Heart left ventricle (tissue), 16 donors: ENCODE measurements around the gene SLC12A3. TPM values are rescaled to one million over a fixed set of nuclear protein-coding genes. Genes with fewer than 3 reads are reported as not detected.

ENCODE experiments used
- ATAC-seq, 4 donors: fragments of 200-7000 bp; cut with Tn5 transposase; one replicate each; pipeline ENCODE4 v1.9.1; 2020 to 2022; ENCODE audit warnings: moderate library complexity in 4 of 4, mild to moderate bottlenecking in 3 of 4, moderate number of reproducible peaks in 1 of 4
- DNase-seq, 5 donors: peaks; one replicate each; pipeline ENCODE4 v3.0.0-alpha.2; 2020
- H3K27ac ChIP-seq, 12 donors: fragments of 200-600 bp; sonication (generic) in 4 of 12; one replicate each; pipeline versions ENCODE4 v1.5.0 to v1.8.0; 2016 to 2022; ENCODE audit warnings: mild to moderate bottlenecking in 2 of 12
- H3K27me3 ChIP-seq, 9 donors: fragments of 200-600 bp; sonication (generic) in 2 of 9; one replicate each; pipeline versions ENCODE4 v1.5.1 to v1.8.0; 2016 to 2022; ENCODE audit warnings: mild to moderate bottlenecking in 3 of 9
- H3K36me3 ChIP-seq, 9 donors: fragments of 200-600 bp; sonication (generic) in 2 of 9; one replicate each; pipeline versions ENCODE4 v1.5.0 to v1.8.0; 2018 to 2022; ENCODE audit warnings: mild to moderate bottlenecking in 2 of 9
- H3K4me1 ChIP-seq, 12 donors: fragments of 200-600 bp; sonication (generic) in 4 of 12; one replicate each; pipeline versions ENCODE4 v1.5.0 to v1.8.0; 2016 to 2022; ENCODE audit warnings: mild to moderate bottlenecking in 3 of 12
- H3K4me3 ChIP-seq, 12 donors: fragments of 200-600 bp; sonication (generic) in 4 of 12; one replicate each; pipeline versions ENCODE4 v1.5.0 to v1.8.0; 2017 to 2022; ENCODE audit warnings: mild to moderate bottlenecking in 9 of 12, moderate library complexity in 4 of 12
- H3K9me3 ChIP-seq, 12 donors: fragments of 200-600 bp; sonication (generic) in 4 of 12; one replicate each; pipeline versions ENCODE4 v1.5.0 to v1.8.0; 2016 to 2022; ENCODE audit warnings: mild to moderate bottlenecking in 1 of 12
- POLR2A ChIP-seq, 2 donors: fragments of 450-650 bp; IDR thresholded peaks; one replicate each; pipeline ENCODE4 v1.6.1; 2017; ENCODE audit warnings: antibody characterized with exemption in 2 of 2, mild to moderate bottlenecking in 2 of 2, moderate library complexity in 2 of 2
- WGBS, 4 donors: extraction: QIAGEN DNeasy Blood & Tissue Kit in 2 of 4; methylation state at CpG; one replicate each; pipeline versions ENCODE4 v1.1.5 to v1.1.7; 2013 to 2018; 5-methylcytosine and 5-hydroxymethylcytosine counted together
- intact Hi-C, 10 donors: fragments of 100-400 bp; cut with DNase I; formaldehyde crosslinking; loops; one replicate each; pipeline versions ENCODE4 v1.11.1 to v1.14.2; 2022
- polyA plus RNA-seq, 2 donors: library from polyadenylated mRNA; stranded (reverse); fragments of 200-250 nt; gene quantifications; one replicate each; pipeline ENCODE4 v1.2.3, GENCODE V29; 2013
- total RNA-seq, 9 donors: library from RNA; depleted of rRNA in 2 of 9; stranded (reverse); fragments of >200 nt in 2 of 9; fragmentation: NEBNext Ultra II Directional in 3 of 9; extraction: Animal tissue kit (Norgen Biotek cat#: 25700) in 3 of 9; gene quantifications; one replicate each; pipeline versions ENCODE4 v1.1.0 to v1.2.4, GENCODE V29; 2016 to 2023
- TF ChIP-seq, protein P1 (sequence below), 12 donors: fragments of 200-600 bp; sonication (generic) in 4 of 12; IDR thresholded peaks; one replicate each; pipeline versions ENCODE4 v1.5.0 to v1.8.0; 2018 to 2022; ENCODE audit warnings: antibody characterized with exemption in 12 of 12, mild to moderate bottlenecking in 5 of 12
- donor health status: ischemic (EF 13 %, LVEDD 7.1; RV severe dilation, severe dysfunction).
- donor health status: healthy with polysubstance abuse.
- donor health status: DM: no; HTN: yes; CAD: no.
- donor health status: DM: no; HTN: no; CAD: no.
- donor health status: ischemic (EF 25% LVEDD 6.9; RV normal size, moderate dysfunction).
- donor health status: ischemic (EF 25% LVEDD 5.7; RV mildly dilated, moderate dysfunction).
- donor health status: healthy.
- donor health status: DM: yes; HTN: yes; CAD: no.
- donor health status: ischemic (EF 35%, LVEDD 5.7; RV mildly dilated, moderate dysfunction).
- donor health status: nonischemic (EF 11% LVEDD 7.7; RV severe dilation, severe dysfunction).
- donor health status: DM: yes; HTN: yes; CAD: no.
- donor health status: PGD.
- donor health status: ischemic (EF 29% LVEDD 5.4; RV normal size, mild dysfunction).
- donor health status: nonischemic (EF 23%, LVEDD 6.1; RV moderate dilation, normal function).

The SLC12A3 gene
- total and polyA plus RNA-seq, 11 donors, result 0.08 TPM; not detected in 10

DNA sequence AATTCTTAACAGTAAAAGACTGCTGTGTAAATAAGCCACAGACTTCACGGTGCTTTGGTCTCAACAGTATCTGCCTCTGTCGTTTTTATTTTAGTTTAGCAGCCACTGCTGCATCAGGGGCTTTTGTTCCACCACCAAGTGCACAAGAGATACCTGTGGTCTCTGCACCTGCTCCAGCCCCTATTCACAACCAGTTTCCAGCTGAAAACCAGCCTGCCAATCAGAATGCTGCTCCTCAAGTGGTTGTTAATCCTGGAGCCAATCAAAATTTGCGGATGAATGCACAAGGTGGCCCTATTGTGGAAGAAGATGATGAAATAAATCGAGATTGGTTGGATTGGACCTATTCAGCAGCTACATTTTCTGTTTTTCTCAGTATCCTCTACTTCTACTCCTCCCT is 74.8 kb downstream of the SLC12A3 start:
- no peaks in the 10 kb centered on the region for H3K27me3 ChIP-seq
- H3K4me3 ChIP-seq, result no peak overlapping the region
- no peak for ATAC-seq
- 83 to 87% (median 85%) methylated on average over 4 of the region's 4 CpGs for WGBS, 4 donors
- no peak for DNase-seq
- intact Hi-C loops, result loop anchor here in 3 of 10 donors (10.0 kb wide), 2 partner anchors 75 to 215 kb away; partner anchors contain the start of gene SLC12A3 (in 2 of the 3)
- TF ChIP-seq POLR2A (IDR thresholded peaks at IDR 0.05), result no peak
- TF ChIP-seq, protein P1, sequence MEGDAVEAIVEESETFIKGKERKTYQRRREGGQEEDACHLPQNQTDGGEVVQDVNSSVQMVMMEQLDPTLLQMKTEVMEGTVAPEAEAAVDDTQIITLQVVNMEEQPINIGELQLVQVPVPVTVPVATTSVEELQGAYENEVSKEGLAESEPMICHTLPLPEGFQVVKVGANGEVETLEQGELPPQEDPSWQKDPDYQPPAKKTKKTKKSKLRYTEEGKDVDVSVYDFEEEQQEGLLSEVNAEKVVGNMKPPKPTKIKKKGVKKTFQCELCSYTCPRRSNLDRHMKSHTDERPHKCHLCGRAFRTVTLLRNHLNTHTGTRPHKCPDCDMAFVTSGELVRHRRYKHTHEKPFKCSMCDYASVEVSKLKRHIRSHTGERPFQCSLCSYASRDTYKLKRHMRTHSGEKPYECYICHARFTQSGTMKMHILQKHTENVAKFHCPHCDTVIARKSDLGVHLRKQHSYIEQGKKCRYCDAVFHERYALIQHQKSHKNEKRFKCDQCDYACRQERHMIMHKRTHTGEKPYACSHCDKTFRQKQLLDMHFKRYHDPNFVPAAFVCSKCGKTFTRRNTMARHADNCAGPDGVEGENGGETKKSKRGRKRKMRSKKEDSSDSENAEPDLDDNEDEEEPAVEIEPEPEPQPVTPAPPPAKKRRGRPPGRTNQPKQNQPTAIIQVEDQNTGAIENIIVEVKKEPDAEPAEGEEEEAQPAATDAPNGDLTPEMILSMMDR (IDR thresholded peaks at IDR 0.05), result no peak
- H3K9me3 ChIP-seq, result no peaks in the 10 kb centered on the region
- H3K4me1 ChIP-seq, result peaks cover 0 to 57% (median 34%) of the 10 kb centered on the region in 12 donors
- H3K27ac ChIP-seq, result no peak overlapping the region
- peaks cover 0 to 100% (median 98%) of the 10 kb centered on the region in 9 donors for H3K36me3 ChIP-seq

DNA sequence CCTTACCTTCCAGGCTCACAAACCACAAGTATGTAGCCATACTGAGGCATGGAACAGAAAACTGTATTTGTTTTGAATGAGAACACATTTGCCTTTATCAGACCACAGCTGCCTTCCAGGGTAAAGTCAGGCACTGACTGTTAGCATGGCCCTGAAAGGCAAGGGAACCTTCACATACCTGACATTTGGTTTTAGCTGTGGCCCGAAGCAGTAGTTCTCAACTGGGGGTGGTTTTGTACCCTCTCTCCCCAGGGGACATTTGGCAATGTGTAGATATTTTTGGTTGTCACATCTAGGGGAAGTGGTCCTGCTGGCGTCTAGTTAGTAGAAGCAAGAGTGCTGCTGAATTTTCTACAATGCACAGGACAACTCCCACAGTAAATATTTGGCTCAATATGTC is 76.1 kb downstream of the SLC12A3 start:
- ATAC-seq, result no peak
- intact Hi-C loops, result loop anchor here in 1 of 10 donors (10.0 kb wide), 1 partner anchor 214 kb away; no protein-coding TSS in a partner anchor
- no peaks in the 10 kb centered on the region for H3K9me3 ChIP-seq
- no peak overlapping the region for H3K4me3 ChIP-seq
- TF ChIP-seq POLR2A (IDR thresholded peaks at IDR 0.05), result no peak
- TF ChIP-seq, protein P1 (IDR thresholded peaks at IDR 0.05), result no peak
- peaks cover 0 to 45% (median 22%) of the 10 kb centered on the region in 12 donors for H3K4me1 ChIP-seq
- no peak overlapping the region for H3K27ac ChIP-seq
- H3K36me3 ChIP-seq, result peaks cover 0 to 98% (median 98%) of the 10 kb centered on the region in 9 donors
- H3K27me3 ChIP-seq, result no peaks in the 10 kb centered on the region
- 76 to 97% (median 80%) methylated on average over 2 of the region's 2 CpGs for WGBS, 4 donors
- no peak for DNase-seq

DNA sequence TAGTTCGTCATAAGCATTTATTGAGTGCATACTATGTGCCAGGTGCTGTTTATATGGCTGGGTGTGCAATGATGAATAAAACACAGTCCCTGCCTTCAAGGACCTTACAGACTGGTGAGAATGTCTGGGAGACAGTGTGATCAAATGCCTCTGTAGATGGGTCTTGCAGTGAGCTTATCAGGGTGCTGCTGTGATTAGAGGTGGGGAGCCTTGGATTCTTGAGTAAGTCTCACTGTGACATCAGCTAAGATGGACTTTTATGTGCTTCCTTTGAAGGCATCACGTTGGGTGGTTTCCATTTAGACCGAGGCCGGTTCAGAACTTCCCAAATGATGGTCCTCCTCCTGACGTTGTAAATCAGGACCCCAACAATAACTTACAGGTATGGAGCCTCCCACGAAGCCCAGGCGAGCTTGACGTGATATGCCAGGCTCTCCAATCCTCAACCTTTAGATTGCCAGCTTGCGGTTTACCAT is 76.9 kb downstream of the SLC12A3 start:
- no peaks in the 10 kb centered on the region for H3K27me3 ChIP-seq
- H3K9me3 ChIP-seq, result no peaks in the 10 kb centered on the region
- H3K27ac ChIP-seq, result no peak overlapping the region
- intact Hi-C loops, result loop anchor here in 1 of 10 donors (10.0 kb wide), 1 partner anchor 213 kb away; no protein-coding TSS in a partner anchor
- peaks cover 0 to 98% (median 97%) of the 10 kb centered on the region in 9 donors for H3K36me3 ChIP-seq
- no peak for DNase-seq
- 77 to 90% (median 84%) methylated on average over 9 of the region's 9 CpGs for WGBS, 4 donors
- peaks cover 0 to 37% (median 14%) of the 10 kb centered on the region in 12 donors for H3K4me1 ChIP-seq
- H3K4me3 ChIP-seq, result no peak overlapping the region
- TF ChIP-seq, protein P1 (IDR thresholded peaks at IDR 0.05), result no peak
- no peak for TF ChIP-seq POLR2A (IDR thresholded peaks at IDR 0.05)
- no peak for ATAC-seq

DNA sequence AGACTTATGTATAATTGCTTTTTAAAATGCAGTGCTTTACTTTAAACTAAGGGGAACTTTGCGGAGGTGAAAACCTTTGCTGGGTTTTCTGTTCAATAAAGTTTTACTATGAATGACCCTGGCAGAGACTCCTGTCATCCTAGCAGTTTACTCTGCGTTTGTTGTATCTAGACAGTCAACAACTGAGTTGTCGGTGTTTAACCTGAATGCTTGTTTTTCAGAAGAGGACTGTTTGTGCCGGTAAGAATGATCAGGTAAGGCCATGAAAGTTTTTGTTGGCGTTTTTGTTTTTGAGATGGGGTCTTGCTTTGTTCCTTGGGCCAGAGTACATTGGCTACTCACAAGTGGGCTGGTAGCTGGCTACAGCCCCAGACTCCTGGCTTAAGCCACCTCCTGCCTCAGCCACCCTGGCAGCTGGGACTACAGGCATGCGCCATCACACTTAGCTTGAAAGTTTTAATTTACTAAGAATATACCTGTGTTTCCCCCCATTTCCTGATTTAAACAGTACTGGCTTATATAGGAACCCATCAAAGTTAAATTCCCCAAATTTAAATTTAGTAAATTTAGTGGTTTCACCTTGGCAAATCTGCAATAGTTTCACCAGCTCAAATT is 78.9 kb downstream of the SLC12A3 start:
- DNase-seq, result no peak
- Histone ChIP-seq H3K36me3 (peaks cover 0 to 89% (median 81%) of the 10 kb centered on the region in 9 donors), H3K9me3 (no peaks in the 10 kb centered on the region), H3K4me3 (no peak overlapping the region), H3K27me3 (no peaks in the 10 kb centered on the region), H3K4me1 (peaks cover 0 to 24% (median 4%) of the 10 kb centered on the region in 12 donors), H3K27ac (no peak overlapping the region)
- TF ChIP-seq, protein P1 (IDR thresholded peaks at IDR 0.05), result no peak
- no peak for TF ChIP-seq POLR2A (IDR thresholded peaks at IDR 0.05)
- 88 to 95% (median 91%) methylated on average over 6 of the region's 6 CpGs for WGBS, 4 donors
- intact Hi-C loops, result loop anchor here in 1 of 10 donors (10.0 kb wide), 1 partner anchor 211 kb away; no protein-coding TSS in a partner anchor
- ATAC-seq, result no peak
